Caco-2 (cell line): Measurements from ENCODE around the gene PARVA. TPM values are rescaled to one million over a fixed set of nuclear protein-coding genes. Genes with fewer than 3 reads are reported as not detected.

Experiments used
- BruUV-seq: library from RNA; stranded (reverse); fragments of 400-500 nt; replicated peaks from 2 replicates; lab custom pipeline; 2021; lab: Mats Ljungman, UMichigan
- CTCF ChIA-PET: fragments of 300-600 bp; sonication (Branson Sonifier 250); formaldehyde crosslinking; loops from one replicate; lab custom pipeline; 2022; ENCODE audit warnings: antibody characterized with exemption; lab: Charles Lee
- POLR2A ChIA-PET: fragments of 300-600 bp; sonication (Branson Sonifier 250); formaldehyde crosslinking; loops from one replicate; lab custom pipeline; 2022; ENCODE audit warnings: antibody characterized with exemption; lab: Charles Lee
- DNase-seq, 2 experiments: peaks; one replicate each; pipeline versions ENCODE4 v3.0.0 to v3.0.0-alpha.2; 2020 to 2022
- H3K27me3 ChIP-seq: replicated peaks from 2 replicates; pipeline ENCODE4 v1.6.0; 2011; ENCODE audit warnings: low read length; ENCODE audit not compliant: control insufficient read depth, insufficient read depth
- H3K36me3 ChIP-seq: 2 replicates; pipeline ENCODE4 v1.5.1; 2011; ENCODE audit warnings: low read length; ENCODE audit not compliant: control insufficient read depth, insufficient read depth
- H3K4me1 ChIP-seq: fragments of 250-450 bp; sonication (Bioruptor Pico); 2 replicates; pipeline ENCODE4 v1.5.1; 2020; ENCODE audit warnings: mild to moderate bottlenecking
- H3K4me3 ChIP-seq: 2 replicates; pipeline ENCODE4 v1.5.1; 2011; ENCODE audit warnings: low read depth, mild to moderate bottlenecking, control low read depth, low read length
- H3K9me3 ChIP-seq: fragments of 250-450 bp; sonication (Bioruptor Pico); 2 replicates; pipeline ENCODE4 v1.5.1; 2020; ENCODE audit warnings: mild to moderate bottlenecking, moderate library complexity
- H3K27ac Mint-ChIP-seq: one replicate; pipeline ENCODE4 v1.8.0; 2022; ENCODE audit warnings: mixed read lengths; ENCODE audit not compliant: unreplicated experiment
- H3K27me3 Mint-ChIP-seq: one replicate; pipeline ENCODE4 v1.8.0; 2022; ENCODE audit warnings: mixed read lengths; ENCODE audit not compliant: insufficient read depth, unreplicated experiment
- H3K36me3 Mint-ChIP-seq: one replicate; pipeline ENCODE4 v1.8.0; 2022; ENCODE audit warnings: mild to moderate bottlenecking, mixed read lengths; ENCODE audit not compliant: insufficient read depth, unreplicated experiment
- H3K4me1 Mint-ChIP-seq: one replicate; pipeline ENCODE4 v1.8.0; 2022; ENCODE audit warnings: low read depth, mixed read lengths; ENCODE audit not compliant: unreplicated experiment
- H3K4me3 Mint-ChIP-seq: one replicate; pipeline ENCODE4 v1.8.0; 2022; ENCODE audit warnings: mild to moderate bottlenecking, moderate library complexity, mixed read lengths; ENCODE audit not compliant: unreplicated experiment
- H3K9me3 Mint-ChIP-seq: one replicate; pipeline ENCODE4 v1.8.0; 2022; ENCODE audit warnings: mixed read lengths; ENCODE audit not compliant: unreplicated experiment
- CTCF ChIP-seq, 2 experiments: fragments of 200-600 bp in 1 of 2; IDR thresholded peaks; 1 replicate in 1 of 2; 2 replicates in 1 of 2; pipeline versions ENCODE4 v1.5.1 to v1.8.0; 2011 to 2022; ENCODE audit warnings: antibody characterized with exemption in 1 of 2, control low read depth in 1 of 2, inconsistent platforms in 1 of 2, low read depth in 1 of 2, low read length in 1 of 2, mild to moderate bottlenecking in 1 of 2, moderate library complexity in 1 of 2; ENCODE audit not compliant: insufficient read depth in 1 of 2, severe bottlenecking in 1 of 2, unreplicated experiment in 1 of 2
- intact Hi-C: fragments of 100-400 bp; cut with micrococcal nuclease; formaldehyde crosslinking; loops from one replicate; pipeline ENCODE4 v1.10.0; 2022; ENCODE audit not compliant: unreplicated experiment
- total RNA-seq: library from RNA; stranded (reverse); gene quantifications from 2 replicates; pipeline ENCODE4 v1.2.3, GENCODE V29; 2022

PARVA gene
- total RNA-seq, 1 experiment from 2014 or later, result 45.3 TPM

- Mint-ChIP-seq H3K9me3 (no peaks in the 10 kb centered on the region), H3K4me3 (no peak overlapping the region), H3K27ac (no peak overlapping the region), H3K36me3 (peaks cover 18% of the 10 kb centered on the region), H3K27me3 (no peaks in the 10 kb centered on the region), H3K4me1 (no peaks in the 10 kb centered on the region)
- ChIA-PET POLR2A (no interaction called here), CTCF (no interaction called here)
- BruUV-seq, result no TSS peak
- peak; percentile 12 to 46 for TF ChIP-seq CTCF (IDR thresholded peaks at IDR 0.05; ENCODE audit: insufficient read depth in 1 of 2, low read depth in 1 of 2, low read length in 1 of 2, severe bottlenecking in 1 of 2, unreplicated experiment in 1 of 2)
- DNase-seq, result no peak
- Histone ChIP-seq H3K9me3 (no peaks in the 10 kb centered on the region), H3K4me1 (peaks cover 4% of the 10 kb centered on the region; the same call in 1 of the 2 replicates), H3K4me3 (no peak overlapping the region), H3K36me3 (no peaks in the 10 kb centered on the region), H3K27me3 (no peaks in the 10 kb centered on the region)
- intact Hi-C loops, result no loop called here
Observed at GRCh38 chr11:12496181-12497025, 119.0 kb downstream of the PARVA start.

GRCh38 chr11:12497431-12497830, 120.1 kb downstream of the PARVA start:
- Histone ChIP-seq H3K4me3 (no peak overlapping the region), H3K9me3 (no peaks in the 10 kb centered on the region), H3K27me3 (no peaks in the 10 kb centered on the region), H3K4me1 (peaks cover 14% of the 10 kb centered on the region), H3K36me3 (no peaks in the 10 kb centered on the region)
- BruUV-seq, result no TSS peak
- H3K4me1 Mint-ChIP-seq, result no peaks in the 10 kb centered on the region
- no peak overlapping the region for H3K27ac Mint-ChIP-seq
- H3K9me3 Mint-ChIP-seq, result no peaks in the 10 kb centered on the region
- DNase-seq, result no peak
- CTCF ChIA-PET, result interaction anchor here (0.6 kb wide), 1 partner anchor 21 kb away, joined by 3 read pairs; no protein-coding TSS in a partner anchor
- peaks cover 18% of the 10 kb centered on the region for H3K36me3 Mint-ChIP-seq
- intact Hi-C loops, result no loop called here
- H3K4me3 Mint-ChIP-seq, result no peak overlapping the region
- POLR2A ChIA-PET, result no interaction called here
- no peaks in the 10 kb centered on the region for H3K27me3 Mint-ChIP-seq
- no peak for TF ChIP-seq CTCF (IDR thresholded peaks at IDR 0.05; ENCODE audit: insufficient read depth in 1 of 2, low read depth in 1 of 2, low read length in 1 of 2, severe bottlenecking in 1 of 2, unreplicated experiment in 1 of 2)

GRCh38 chr11:12499071-12499470, 121.7 kb downstream of the PARVA start:
- Mint-ChIP-seq H3K27me3 (no peaks in the 10 kb centered on the region), H3K9me3 (no peaks in the 10 kb centered on the region), H3K4me1 (peaks cover 7% of the 10 kb centered on the region), H3K4me3 (no peak overlapping the region), H3K36me3 (peaks cover 18% of the 10 kb centered on the region), H3K27ac (no peak overlapping the region)
- DNase-seq, result no peak
- POLR2A ChIA-PET, result no interaction called here
- CTCF ChIA-PET, result no interaction called here
- TF ChIP-seq CTCF (IDR thresholded peaks at IDR 0.05; ENCODE audit: insufficient read depth in 1 of 2, low read depth in 1 of 2, low read length in 1 of 2, severe bottlenecking in 1 of 2, unreplicated experiment in 1 of 2), result no peak
- Histone ChIP-seq H3K9me3 (no peaks in the 10 kb centered on the region), H3K27me3 (no peaks in the 10 kb centered on the region), H3K4me3 (no peak overlapping the region), H3K4me1 (peaks cover 31% of the 10 kb centered on the region), H3K36me3 (no peaks in the 10 kb centered on the region)
- no TSS peak for BruUV-seq
- intact Hi-C loops, result no loop called here
